Measurements from ENCODE around the gene LINGO4.

LINGO4 gene

GRCh38 chr1:151762941-151763921 is 42.0 kb downstream of the LINGO4 start, which contains the start of gene MRPL9 (continued):
- TF ChIP-seq, protein P1, sequence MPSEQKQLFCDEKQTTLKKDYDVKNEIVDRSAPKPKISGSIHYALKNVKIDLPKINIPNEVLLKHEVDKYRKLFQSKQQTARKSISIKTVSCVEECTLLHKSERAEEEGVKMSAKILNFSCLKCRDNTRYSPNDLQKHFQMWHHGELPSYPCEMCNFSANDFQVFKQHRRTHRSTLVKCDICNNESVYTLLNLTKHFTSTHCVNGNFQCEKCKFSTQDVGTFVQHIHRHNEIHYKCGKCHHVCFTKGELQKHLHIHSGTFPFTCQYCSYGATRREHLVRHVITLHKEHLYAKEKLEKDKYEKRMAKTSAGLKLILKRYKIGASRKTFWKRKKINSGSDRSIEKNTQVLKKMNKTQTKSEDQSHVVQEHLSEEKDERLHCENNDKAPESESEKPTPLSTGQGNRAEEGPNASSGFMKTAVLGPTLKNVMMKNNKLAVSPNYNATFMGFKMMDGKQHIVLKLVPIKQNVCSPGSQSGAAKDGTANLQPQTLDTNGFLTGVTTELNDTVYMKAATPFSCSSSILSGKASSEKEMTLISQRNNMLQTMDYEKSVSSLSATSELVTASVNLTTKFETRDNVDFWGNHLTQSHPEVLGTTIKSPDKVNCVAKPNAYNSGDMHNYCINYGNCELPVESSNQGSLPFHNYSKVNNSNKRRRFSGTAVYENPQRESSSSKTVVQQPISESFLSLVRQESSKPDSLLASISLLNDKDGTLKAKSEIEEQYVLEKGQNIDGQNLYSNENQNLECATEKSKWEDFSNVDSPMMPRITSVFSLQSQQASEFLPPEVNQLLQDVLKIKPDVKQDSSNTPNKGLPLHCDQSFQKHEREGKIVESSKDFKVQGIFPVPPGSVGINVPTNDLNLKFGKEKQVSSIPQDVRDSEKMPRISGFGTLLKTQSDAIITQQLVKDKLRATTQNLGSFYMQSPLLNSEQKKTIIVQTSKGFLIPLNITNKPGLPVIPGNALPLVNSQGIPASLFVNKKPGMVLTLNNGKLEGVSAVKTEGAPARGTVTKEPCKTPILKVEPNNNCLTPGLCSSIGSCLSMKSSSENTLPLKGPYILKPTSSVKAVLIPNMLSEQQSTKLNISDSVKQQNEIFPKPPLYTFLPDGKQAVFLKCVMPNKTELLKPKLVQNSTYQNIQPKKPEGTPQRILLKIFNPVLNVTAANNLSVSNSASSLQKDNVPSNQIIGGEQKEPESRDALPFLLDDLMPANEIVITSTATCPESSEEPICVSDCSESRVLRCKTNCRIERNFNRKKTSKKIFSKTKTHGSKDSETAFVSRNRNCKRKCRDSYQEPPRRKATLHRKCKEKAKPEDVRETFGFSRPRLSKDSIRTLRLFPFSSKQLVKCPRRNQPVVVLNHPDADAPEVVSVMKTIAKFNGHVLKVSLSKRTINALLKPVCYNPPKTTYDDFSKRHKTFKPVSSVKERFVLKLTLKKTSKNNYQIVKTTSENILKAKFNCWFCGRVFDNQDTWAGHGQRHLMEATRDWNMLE (tag by site-specific recombination; conservative IDR thresholded peaks at IDR 0.05; ENCODE audit: low read depth): peak; percentile 51
- TF ChIP-seq EGR2 (tag by site-specific recombination; IDR thresholded peaks at IDR 0.05; ENCODE audit: low read depth) (peak; percentile 38), ZNF2 (tag by site-specific recombination; IDR thresholded peaks at IDR 0.05) (peak; percentile 39; the same call in 1 of the 2 replicates), ZNF777 (tag by site-specific recombination; IDR thresholded peaks at IDR 0.05; ENCODE audit: borderline replicate concordance) (0 out of 2 replicates have a peak, but pooled peaks have one; percentile 59), PRDM10 (tag by site-specific recombination; IDR thresholded peaks at IDR 0.05) (peak; percentile 43; the same call in 1 of the 2 replicates), CTCF (tag by site-specific recombination; IDR thresholded peaks at IDR 0.05) (no peak), HOXC10 (CRISPR knock-in tag; IDR thresholded peaks at IDR 0.05) (0 out of 2 replicates have a peak, but pooled peaks have one; percentile 16), ZNF624 (tag by site-specific recombination; IDR thresholded peaks at IDR 0.05) (no peak), ZSCAN5A (tag by site-specific recombination; IDR thresholded peaks at IDR 0.05) (no peak), ZBTB8A (tag by site-specific recombination; IDR thresholded peaks at IDR 0.05) (peak; percentile 52; the same call in 1 of the 2 replicates), KLF8 (tag by site-specific recombination; IDR thresholded peaks at IDR 0.05) (0 out of 2 replicates have a peak, but pooled peaks have one; percentile 43), ZBTB11 (tag by site-specific recombination; conservative IDR thresholded peaks at IDR 0.05; ENCODE audit: low read depth) (no peak; the same call in 1 of the 2 replicates), ZEB2 (tag by site-specific recombination; IDR thresholded peaks at IDR 0.05) (peak; percentile 68), PRDM1 (tag by site-specific recombination; IDR thresholded peaks at IDR 0.05) (peak; percentile 92), ZNF530 (tag by site-specific recombination; IDR thresholded peaks at IDR 0.05; ENCODE audit: low read depth) (no peak)
- TF ChIP-seq, protein P2, sequence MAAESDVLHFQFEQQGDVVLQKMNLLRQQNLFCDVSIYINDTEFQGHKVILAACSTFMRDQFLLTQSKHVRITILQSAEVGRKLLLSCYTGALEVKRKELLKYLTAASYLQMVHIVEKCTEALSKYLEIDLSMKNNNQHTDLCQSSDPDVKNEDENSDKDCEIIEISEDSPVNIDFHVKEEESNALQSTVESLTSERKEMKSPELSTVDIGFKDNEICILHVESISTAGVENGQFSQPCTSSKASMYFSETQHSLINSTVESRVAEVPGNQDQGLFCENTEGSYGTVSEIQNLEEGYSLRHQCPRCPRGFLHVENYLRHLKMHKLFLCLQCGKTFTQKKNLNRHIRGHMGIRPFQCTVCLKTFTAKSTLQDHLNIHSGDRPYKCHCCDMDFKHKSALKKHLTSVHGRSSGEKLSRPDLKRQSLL (tag by site-specific recombination; IDR thresholded peaks at IDR 0.05): no peak

All from HEK293 (cell line).